Putamen (tissue), 1 donor: ENCODE data around the gene PRR14L.
"Not testable (repeated sequence)": the region's sequence is repeated elsewhere in the genome, so short reads cannot be mapped to it uniquely, and the experiment has no call there.

Experiments
- DNase-seq: peaks from one replicate; pipeline ENCODE4 v3.0.0-alpha.2; 2016; ENCODE audit warnings: low spot score

Gene PRR14L

DNA sequence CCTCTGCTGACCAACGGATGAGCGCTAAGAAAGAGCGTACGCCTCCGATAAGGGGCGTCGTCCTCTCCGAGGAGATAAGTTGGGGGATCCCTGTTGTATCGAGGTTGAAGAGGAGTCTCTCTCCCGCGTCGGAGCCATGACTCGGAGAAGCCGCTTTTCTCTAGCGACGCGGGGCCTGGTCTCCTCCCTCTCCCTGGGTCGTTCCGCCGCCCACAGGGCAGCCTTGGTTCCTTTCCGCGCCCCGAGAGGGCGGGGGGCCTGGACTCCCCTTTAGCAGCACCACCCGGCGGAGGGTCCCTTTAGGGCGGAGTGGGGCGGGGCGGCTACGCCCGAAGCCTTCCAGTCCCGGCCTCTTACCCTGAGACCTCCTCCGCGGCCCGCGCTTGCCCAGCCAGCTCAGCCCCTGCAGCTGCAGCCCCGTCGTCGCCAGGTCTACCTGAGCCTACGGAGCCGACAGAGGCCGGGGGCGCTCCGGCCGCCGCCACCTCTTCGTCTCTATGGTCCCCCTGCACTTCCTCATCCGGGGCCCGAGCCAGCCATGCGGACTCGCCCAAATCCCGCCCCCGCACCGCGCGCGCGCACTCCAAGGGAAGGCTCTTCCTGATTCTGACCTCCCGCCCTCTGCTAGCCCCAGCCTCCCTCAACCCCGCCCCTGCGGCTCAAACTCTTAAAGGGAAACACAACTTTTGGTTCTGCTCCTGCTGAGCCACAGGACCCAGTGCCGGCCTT lies at the start of gene PRR14L:
TSS of gene PRR14L (minus strand) at position 497 of the 729 bp plus-strand sequence. CDS start 11,272 bp downstream, outside the sequence.
- peak; percentile 98 for DNase-seq

DNA sequence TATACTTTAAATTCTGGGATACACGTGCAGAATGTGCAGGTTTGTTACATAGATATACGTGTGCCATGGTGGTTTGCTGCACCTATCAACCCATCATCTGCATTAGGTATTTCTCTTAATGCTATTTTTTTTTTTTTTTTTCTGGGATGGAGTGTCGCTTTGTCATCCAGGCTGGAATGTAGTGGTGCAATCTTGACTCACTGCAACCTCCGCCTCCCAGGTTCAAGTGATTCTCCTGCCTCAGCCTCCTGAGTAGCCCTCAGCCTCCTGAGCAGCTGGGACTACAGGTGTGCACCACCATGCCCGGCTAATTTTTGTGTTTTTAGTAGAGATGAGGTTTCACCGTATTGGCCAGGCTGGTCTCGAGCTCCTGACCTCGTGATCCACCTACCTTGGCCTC lies 49.4 kb upstream of the PRR14L start:
- not testable (repeated sequence) for DNase-seq

DNA sequence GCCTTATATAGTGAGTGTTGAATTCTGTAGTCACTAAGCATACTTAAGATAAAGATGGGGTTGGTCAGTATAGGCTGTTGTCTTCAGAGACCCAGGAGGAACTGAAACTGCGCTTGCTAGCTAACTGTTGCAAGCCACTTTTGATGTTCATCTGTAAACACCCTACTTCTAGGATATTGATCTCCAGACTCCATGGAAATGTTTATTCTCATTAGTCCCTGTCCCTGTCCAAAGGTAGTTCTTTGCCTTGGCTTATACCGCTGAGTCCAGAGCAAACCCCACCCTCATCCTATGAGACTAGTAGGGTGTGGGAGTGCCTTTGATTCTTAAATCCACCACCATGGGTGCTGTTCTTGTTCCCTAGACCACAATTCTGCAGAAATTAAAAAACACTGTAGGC lies 40.3 kb upstream of the PRR14L start:
- DNase-seq = no peak

DNA sequence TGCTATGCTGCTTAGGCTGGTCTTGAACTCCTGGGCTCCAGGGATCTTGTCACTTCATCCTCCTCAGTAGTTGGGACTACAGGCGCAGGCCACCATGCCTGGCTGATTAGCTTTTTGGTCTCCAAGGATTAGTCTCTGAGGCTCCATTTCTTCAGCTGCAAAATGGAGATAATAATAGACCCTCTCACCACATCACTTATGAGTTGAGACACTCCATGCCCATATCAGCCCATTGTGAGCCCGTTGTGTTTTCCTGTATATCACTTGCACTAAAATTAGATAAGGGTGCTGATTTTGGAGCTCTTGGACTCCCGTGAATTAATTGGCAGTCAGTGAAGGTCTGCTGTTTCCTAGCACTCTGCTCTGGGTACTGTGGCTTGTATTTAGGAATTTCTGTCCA lies 39.9 kb upstream of the PRR14L start:
- DNase-seq = no peak

DNA sequence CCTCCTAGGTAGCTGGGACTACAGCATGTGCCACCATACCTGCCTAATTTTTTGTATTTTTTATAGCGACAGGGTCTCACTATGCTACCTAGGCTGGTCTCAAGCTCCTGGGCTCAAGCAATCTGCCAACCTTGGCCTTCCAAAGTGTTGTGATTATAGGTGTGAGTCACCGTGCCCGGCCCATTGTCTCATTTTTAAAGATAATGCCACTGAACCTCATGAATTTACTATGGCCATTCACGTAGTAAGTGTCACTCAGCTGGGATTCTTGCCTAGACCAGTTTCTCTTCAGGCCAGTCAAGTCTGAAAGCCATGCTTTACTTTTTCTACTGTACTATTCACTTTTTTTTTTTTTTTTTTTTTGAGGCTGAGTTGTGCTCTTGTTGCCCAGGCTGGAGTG lies 26.3 kb upstream of the PRR14L start:
- DNase-seq = no peak

DNA sequence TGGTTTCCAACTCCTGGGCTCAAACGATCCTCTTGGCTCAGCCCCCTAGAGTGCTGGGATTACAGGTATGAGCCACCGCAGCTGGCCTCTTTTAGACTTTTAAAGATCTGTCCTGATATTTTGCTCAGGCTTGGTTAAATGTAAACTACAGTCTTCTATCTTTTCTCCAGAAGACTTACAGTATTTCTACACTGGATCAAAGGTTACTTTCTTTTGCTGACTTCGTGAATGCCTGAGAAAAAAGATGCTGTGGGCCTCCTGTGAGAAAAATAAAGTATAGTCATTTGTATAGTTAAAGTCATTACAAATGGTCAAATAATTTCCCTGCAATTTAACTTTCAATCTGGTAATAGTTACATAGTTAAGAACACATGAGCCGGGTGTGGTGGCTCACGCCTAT lies 23.5 kb upstream of the PRR14L start:
- DNase-seq = no peak

DNA sequence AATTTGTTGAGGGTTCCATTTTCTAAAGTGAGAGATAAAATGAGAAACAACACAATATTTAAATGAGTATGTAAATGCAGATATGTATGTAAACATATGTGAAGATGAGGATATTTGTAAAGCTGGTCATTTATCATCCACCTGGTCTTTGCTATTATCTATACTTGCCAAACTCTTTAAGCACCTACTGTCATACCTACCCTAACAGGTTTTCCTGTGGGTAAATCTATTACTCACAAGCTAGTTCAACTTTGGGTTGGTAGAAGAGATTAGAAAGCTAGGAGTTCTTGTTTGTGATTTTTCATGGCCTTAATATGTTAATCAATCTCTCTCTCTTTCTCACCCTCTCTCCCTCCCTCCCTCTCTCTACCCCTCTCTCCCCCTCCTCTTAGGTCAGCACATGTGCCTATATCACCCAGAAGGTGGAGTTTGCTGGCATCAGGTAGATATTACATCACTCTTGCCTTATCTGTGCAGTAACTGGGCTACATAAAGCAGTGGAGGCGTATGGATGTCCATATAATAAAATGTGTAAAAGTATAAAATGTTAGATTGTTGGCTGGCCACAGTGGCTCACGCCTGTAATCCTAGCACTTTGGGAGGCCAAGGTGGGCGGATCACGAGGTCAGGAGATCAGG lies 18.6 kb upstream of the PRR14L start:
- no peak for DNase-seq

DNA sequence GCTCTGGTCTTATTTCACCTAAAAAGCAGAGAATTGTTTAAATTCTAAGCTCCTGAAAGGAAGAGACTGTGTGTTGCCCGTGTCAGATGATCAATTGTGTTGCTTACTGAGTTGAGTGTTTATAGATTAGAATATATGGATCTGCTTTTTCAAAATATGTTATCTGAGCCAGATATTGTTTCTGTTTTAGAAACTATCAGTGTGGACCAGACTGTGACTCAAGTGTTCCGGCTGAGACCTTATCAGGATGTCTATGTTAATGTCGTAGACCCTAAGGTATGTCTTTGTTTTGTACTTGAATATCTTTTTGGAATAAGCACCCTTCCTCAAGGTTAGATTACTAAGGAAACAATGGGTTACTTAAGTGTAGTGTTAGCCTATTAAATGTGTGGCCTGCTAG lies 14.9 kb upstream of the PRR14L start:
- DNase-seq = no peak

DNA sequence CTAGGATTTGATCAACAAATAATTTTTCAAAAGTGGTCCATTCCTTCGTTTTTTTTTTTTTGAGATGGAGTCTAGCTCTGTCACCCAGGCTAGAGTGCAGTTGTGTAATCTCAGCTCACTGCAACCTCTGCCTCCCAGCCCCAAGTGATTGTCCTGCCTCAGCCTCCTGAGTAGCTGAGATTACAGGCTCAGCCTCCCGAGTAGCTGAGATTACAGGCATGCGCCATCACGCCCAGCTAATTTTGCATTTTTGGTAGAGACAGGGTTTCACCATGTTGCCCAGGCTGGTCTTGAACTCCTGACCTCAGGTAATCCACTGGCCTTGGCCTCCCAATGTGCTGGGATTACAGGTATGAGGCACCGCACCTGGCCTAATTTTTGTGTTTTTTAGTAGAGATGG lies 8.9 kb upstream of the PRR14L start:
- not testable (repeated sequence) for DNase-seq

DNA sequence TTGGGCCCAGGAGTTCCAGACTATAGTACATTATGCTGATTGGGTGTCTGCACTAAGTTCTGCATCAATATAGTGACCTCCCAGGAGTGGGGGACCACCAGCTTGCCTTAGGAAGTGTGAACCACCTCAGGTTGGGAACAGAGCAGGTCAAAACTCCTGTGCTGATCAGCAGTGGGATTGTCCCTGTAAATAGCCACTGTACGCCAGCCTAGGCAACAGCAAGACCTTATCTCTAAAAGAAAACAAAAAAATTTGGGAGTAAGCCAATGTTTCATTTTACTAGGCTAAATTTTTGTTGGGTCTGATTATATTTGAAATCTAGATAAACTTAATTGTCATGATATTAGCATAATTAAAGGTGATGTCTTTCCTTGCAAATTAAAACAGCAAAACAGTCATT lies 7.3 kb upstream of the PRR14L start:
- no peak for DNase-seq

DNA sequence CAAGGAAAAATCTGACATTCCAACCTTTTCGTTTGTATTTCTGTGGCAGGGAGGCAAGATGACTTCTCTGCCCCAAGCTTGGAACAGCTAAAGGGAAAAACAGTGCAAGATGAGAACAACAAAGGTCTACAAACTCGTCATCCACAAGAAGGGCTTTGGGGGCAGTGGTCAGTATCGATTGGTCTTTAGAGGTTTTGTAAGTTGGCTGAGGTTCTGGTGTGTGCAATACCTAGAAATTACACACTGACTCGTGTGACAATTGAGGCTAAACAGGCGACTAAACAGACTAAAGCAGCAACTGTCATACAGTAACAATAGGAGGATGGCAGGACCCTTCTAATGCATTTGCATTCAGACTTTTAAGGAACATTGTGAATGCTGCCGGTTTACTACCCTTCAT lies 4.9 kb upstream of the PRR14L start:
- peak; percentile 8 for DNase-seq

DNA sequence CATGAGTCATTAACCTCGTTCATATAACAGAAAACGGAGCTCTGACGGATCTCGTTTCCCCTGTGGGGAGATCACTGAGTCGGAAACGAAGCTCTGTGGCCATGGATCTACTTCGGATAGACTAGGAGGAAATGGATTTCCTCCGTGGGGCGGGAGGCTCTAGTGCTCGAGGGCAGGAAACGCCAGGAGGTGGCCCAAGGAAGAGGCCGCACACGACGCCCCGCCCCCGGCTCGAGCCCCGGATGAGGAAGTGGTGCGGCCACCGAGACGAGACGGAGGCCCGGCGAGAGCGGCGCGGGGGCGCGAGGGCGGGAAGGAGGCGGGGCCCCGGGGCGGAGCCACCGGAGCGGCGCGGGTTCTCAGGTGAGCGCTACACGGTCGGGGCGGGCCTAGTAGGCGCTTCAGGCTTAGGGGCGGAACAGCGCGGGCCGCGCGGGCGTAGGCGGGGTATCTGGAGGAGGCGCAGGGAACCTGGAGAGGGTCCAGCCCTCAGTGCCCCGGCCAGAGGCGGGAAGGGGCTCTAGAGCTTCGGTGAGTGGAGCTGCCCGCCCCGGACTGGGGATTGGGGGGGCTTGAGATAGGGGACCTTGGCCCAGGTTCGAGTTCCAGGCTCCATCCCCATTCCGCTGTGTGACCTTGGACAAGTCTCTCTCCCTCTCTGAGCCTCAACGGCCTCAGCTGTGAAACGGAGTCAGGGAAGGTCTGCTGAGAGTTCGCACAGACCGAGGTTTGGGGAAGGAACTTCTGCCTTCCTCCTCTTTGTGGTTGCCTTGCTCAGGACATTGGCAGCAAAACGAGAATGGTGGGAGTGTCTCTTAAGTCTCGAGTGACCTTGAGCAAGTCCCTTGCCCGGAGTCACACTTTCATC lies 3.9 kb upstream of the PRR14L start, which contains the start of gene DEPDC5:
TSS of gene DEPDC5 (plus strand) at position 386 of the 868 bp plus-strand sequence. CDS start 903 bp downstream, outside the sequence.
- peak; percentile 95 for DNase-seq

DNA sequence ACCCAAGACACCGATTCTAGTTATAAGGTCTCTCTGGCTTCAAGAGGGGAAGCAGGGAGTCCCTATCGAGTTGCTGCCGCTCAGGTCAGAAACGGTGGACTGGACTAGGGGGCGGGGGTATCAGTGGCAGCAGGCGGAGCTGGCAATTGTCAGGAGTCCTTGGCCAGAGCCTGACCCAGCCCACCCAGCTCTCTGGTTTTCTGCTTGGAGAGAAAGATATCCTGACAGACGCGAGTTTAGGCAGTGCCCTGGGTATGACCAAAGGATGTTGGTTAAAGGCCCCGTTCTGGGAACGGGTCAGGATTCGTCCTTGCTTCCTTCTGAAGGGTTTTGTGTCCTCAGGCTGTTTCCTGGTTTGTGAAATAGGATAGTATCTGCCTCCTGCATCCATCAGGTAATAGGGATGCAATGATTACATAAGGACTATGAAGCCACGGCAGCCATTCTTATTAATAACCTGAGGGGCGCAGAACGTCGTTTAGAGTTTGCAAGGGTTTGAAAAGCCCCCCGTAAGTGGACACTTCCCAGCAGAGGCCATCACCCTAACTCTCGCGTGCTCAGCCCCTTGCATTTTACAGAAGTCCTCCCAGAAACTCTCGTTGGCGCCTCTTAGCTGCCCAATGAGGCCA lies 3.2 kb upstream of the PRR14L start:
- DNase-seq = no peak

DNA sequence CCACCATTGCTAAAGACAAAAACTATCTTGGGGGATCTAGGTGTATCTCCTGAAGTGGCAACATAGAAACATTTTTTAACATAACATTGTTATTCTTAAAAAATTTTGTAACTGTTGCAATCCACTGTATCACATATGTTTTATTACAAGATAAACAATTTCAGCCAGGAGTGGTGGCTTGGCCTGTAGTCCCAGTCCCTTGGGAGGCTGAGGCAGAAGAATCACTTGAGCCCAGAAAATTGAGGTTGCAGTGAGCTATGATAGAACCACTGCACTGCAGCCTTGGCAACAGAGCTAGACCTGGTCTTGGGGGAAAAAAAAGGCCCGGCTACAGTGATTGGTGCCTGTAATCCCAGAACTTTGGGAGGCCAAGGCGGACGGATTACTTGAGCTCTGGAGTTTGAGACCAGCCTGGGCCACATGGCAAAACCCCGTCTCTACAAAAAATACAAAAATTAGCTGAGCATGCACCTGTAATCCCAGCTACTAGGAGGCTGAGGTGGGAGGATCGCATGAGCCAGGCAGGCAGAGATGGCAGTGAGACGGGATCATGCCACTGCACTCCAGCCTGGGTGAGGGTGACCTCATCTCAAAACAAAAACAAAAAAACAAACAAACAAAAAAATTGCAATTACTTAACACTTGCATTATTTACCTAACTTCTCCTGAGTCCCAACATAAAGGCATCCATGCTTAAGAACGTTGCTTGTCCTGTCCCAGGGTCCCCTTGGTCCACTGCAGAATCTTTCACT lies 2.3 kb upstream of the PRR14L start:
- DNase-seq = no peak

DNA sequence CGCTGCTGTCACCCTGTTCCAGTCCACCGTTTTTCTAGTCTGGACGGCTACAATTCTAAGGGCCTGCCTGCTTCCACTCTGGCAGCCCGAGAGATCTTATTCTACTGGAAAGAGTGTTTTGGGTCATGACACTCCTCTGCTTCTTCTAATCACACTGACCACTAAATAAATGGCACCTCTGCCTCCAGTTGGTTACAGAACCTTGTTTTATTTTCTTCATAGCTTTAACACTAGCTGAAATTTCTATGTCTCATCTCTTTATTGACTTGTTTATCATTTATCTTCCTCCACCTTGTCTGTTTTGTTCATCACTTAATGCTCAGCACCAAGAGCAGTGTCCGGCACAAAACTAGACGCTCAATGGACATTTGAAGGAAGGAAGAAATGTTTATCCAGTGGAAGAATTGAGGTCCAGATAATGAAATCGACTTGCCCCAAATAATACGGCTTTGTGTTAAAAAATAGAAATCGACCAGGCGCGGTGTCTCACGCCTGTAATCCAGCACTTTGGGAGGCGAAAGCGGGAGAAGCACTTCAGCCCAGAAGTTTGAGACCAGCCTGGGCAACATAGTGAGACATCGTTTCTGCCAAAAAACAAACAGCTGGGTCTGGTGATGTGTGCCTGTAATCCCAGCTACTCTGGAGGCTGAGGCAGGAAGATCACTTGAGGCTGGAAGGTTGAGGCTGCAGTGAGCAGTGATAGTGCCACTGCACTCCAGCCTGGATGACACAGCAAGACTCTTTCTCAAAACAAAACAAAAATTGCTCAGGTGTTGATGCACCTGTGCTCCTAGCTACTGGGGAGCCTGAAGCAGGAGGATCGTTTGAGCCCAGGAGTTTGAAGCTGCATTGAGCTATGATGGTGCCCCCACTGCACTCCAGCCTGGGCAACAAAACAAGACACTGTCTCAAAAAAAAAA lies 693 bp upstream of the PRR14L start:
- no peak for DNase-seq

DNA sequence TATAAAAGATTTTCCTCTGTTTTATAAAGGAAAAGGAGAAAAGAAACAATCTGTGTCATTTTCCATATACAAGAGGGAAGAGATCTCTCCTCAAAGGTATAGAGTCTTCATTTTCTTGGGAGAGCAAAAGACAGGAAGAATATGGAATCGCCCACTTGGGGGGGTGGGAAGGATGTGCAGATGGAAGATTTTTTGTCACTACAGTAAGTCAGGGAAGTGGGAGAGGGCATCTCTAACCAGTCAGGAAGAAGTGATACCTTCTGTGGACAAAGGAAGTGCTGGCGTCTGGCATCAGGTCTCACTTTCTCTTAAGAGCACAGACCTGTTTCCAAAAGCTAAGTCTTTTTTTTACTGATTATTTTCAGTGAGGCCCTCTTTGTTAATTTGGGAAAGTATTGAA lies 1.4 kb downstream of the PRR14L start:
- no peak for DNase-seq

DNA sequence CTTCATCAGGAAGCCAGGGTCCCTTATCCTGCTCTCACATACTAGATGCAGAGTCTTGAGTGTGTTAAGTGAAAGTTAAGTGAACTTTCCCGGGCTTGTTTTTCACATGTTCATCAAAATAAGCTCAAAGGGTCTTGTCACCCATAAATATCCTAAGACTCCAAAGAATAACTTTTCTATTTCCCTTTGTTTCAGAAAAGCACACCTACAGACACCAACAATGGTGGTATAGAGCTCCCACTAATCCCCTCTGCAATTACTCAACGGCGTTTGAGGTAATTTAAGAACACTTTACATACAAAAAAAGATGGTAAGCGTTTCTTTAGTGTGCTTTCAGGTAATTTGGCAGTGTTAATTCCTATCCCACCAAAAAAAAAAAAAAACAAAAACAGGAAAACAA lies 2.5 kb downstream of the PRR14L start:
- no peak for DNase-seq

DNA sequence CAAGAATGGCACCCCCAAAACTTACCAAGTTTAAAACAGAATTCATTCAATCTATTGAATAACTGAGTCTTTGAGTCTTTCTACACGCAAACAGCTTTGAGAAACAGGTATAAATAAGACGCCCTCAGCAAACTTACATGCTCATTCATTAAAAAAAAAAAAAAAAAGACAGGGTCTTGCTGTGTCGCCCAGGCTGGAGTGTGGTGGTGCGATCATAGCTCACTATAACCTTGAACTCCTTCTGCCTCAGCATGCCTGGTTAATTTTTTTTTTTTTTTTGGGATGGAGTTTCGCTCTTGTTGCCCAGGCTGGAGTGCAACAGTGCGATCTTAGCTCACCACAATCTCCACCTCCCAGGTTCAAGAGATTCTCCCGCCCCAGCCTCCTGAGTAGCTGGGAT lies 6.1 kb downstream of the PRR14L start:
- no peak for DNase-seq

DNA sequence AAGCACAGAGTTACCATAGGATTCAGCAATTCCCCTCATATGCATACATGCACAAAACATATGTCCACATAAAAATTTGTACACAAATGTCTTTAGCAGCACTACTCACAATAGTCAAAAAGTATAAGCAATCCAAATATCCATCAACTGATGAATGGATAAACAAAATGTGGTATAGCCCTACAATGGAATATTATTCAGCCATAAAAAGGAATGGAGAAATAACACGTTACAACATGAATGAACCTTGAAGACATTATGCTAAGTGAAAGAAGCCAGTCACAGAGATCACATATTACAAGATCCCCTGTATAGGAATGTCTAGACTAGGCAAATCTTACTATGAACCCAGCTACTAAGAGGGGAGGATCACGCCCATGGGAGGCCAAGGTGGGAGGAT lies 7.2 kb downstream of the PRR14L start:
- DNase-seq = no peak

DNA sequence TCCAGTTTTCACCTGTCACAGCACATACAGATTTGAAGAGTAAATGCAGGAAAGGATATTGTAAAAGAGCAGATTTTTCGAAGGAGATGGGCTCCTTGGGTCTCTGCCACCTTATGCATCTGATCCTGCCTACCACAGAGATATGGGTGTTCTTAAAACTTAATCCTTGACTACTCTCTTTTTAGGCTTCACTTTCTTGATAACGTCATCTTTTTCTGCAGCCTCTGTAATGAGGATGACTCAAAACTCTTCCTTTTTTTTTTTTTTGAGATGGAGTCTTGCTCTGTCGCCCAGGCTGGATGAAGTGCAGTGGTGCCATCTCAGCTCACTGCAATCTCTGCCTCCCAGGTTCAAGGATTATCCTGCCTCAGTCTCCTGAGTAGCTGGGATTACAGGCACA lies 7.8 kb downstream of the PRR14L start:
- no peak for DNase-seq
